Calu3 (cell line): ENCODE results near the gene DSCAM. TPM values are rescaled to one million over a fixed set of nuclear protein-coding genes. Genes with fewer than 3 reads are reported as not detected.

Source experiments
- BruUV-seq: library from RNA; stranded (reverse); fragments of 400-500 nt; replicated peaks from 2 replicates; lab custom pipeline; 2021; lab: Mats Ljungman, UMichigan
- CTCF ChIA-PET: fragments of 300-600 bp; sonication (Branson Sonifier 250); formaldehyde crosslinking; loops from one replicate; lab custom pipeline; 2022; ENCODE audit warnings: antibody characterized with exemption; lab: Charles Lee
- DNase-seq: peaks from one replicate; pipeline ENCODE4 v3.0.0; 2022
- H3K27ac Mint-ChIP-seq: one replicate; pipeline ENCODE4 v1.8.0; 2022; ENCODE audit warnings: mixed read lengths; ENCODE audit not compliant: unreplicated experiment
- H3K27me3 Mint-ChIP-seq: one replicate; pipeline ENCODE4 v1.8.0; 2022; ENCODE audit warnings: mixed read lengths; ENCODE audit not compliant: unreplicated experiment
- H3K36me3 Mint-ChIP-seq: one replicate; pipeline ENCODE4 v1.8.0; 2022; ENCODE audit warnings: mild to moderate bottlenecking, moderate library complexity, mixed read lengths; ENCODE audit not compliant: insufficient read depth, unreplicated experiment
- H3K4me1 Mint-ChIP-seq: one replicate; pipeline ENCODE4 v1.8.0; 2022; ENCODE audit warnings: mild to moderate bottlenecking, low read depth, mixed read lengths; ENCODE audit not compliant: unreplicated experiment
- H3K4me3 Mint-ChIP-seq: one replicate; pipeline ENCODE4 v1.8.0; 2022; ENCODE audit warnings: mild to moderate bottlenecking, low read depth, moderate library complexity, mixed read lengths; ENCODE audit not compliant: unreplicated experiment
- H3K9me3 Mint-ChIP-seq: one replicate; pipeline ENCODE4 v1.8.0; 2022; ENCODE audit warnings: low read depth, mixed read lengths; ENCODE audit not compliant: unreplicated experiment
- intact Hi-C: fragments of 100-400 bp; cut with micrococcal nuclease; formaldehyde crosslinking; loops from one replicate; pipeline ENCODE4 v1.10.0; 2022; ENCODE audit not compliant: unreplicated experiment
- total RNA-seq: library from RNA; stranded (reverse); gene quantifications from 2 replicates; pipeline ENCODE4 v1.2.3, GENCODE V29; 2022
- TF ChIP-seq, protein P1 (sequence below): fragments of 200-600 bp; IDR thresholded peaks from one replicate; pipeline ENCODE4 v1.8.0; 2022; ENCODE audit warnings: antibody characterized with exemption; ENCODE audit not compliant: unreplicated experiment

Gene DSCAM
- total RNA-seq, 1 experiment from 2014 or later: not detected

DNA sequence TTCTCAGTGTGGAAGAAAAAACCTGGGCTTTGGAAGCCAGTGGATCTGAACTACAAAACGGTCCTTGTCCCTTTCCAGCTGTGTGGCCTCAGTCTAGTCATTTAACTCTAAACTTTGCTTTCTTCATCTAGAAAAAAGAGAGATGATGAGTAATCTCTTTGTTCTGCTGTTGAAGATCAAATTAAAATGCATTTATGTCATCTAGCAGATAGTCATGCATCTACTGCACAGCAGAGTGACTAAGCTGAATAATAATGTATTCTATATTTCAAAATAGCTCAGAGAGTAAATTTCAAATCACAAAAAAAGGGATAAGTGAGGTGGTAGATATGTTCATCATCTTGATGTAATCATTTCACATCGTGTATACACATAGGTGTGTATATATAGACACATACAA is 473.2 kb downstream of the DSCAM start:
- Mint-ChIP-seq H3K9me3 (peaks cover 17% of the 10 kb centered on the region), H3K4me3 (no peak overlapping the region), H3K36me3 (no peaks in the 10 kb centered on the region), H3K4me1 (no peaks in the 10 kb centered on the region), H3K27ac (no peak overlapping the region), H3K27me3 (no peaks in the 10 kb centered on the region)
- CTCF ChIA-PET: no interaction called here
- intact Hi-C loops: no loop called here
- BruUV-seq: no TSS peak
- DNase-seq: no peak
- TF ChIP-seq, protein P1, sequence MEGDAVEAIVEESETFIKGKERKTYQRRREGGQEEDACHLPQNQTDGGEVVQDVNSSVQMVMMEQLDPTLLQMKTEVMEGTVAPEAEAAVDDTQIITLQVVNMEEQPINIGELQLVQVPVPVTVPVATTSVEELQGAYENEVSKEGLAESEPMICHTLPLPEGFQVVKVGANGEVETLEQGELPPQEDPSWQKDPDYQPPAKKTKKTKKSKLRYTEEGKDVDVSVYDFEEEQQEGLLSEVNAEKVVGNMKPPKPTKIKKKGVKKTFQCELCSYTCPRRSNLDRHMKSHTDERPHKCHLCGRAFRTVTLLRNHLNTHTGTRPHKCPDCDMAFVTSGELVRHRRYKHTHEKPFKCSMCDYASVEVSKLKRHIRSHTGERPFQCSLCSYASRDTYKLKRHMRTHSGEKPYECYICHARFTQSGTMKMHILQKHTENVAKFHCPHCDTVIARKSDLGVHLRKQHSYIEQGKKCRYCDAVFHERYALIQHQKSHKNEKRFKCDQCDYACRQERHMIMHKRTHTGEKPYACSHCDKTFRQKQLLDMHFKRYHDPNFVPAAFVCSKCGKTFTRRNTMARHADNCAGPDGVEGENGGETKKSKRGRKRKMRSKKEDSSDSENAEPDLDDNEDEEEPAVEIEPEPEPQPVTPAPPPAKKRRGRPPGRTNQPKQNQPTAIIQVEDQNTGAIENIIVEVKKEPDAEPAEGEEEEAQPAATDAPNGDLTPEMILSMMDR: no peak

DNA sequence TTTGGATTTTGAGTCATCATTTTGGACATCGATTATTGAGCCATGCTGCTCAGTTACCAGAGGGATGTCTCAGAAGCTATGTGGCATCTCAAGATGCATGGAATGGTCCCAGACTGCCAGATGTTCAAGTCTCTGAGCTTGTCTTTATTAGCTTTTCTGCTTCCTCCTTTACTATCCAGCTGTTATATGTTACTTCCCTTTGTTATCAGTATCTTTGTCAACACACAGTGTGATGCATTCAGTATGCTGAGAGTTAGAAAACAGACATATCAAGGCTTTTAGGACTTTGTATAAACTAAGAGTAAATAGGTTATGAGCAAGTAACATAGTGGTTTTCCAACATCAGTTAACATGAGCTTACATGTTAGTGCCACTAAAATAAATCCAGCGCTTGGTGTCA is 474.5 kb downstream of the DSCAM start:
- Mint-ChIP-seq H3K4me1 (no peaks in the 10 kb centered on the region), H3K4me3 (no peak overlapping the region), H3K27ac (no peak overlapping the region), H3K27me3 (no peaks in the 10 kb centered on the region), H3K36me3 (no peaks in the 10 kb centered on the region), H3K9me3 (peaks cover 17% of the 10 kb centered on the region)
- intact Hi-C loops: no loop called here
- TF ChIP-seq, protein P1: no peak
- BruUV-seq: no TSS peak
- CTCF ChIA-PET: no interaction called here
- no peak for DNase-seq

DNA sequence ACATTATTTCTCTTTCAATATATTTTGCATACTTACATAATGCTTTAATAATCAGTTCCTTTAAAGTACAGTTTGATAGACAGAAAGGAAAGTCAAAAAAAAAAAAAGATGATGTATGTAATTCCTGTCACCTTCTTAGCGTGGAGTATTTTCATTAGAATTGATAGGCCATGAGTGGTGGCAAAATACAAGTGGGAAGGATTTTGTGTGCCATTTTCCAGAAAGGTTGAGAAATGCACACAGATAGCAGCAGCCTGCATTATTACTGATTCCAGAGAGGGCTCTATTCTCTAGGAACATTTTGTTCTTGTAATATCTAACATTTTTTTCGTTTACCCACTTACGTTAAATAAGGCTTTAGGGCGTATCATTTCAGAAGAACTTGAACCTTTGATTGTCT is 475.6 kb downstream of the DSCAM start:
- intact Hi-C loops: no loop called here
- H3K4me3 Mint-ChIP-seq: no peak overlapping the region
- TF ChIP-seq, protein P1: no peak
- no peak for DNase-seq
- no peaks in the 10 kb centered on the region for H3K27me3 Mint-ChIP-seq
- H3K4me1 Mint-ChIP-seq: no peaks in the 10 kb centered on the region
- H3K36me3 Mint-ChIP-seq: no peaks in the 10 kb centered on the region
- no TSS peak for BruUV-seq
- CTCF ChIA-PET: no interaction called here
- no peak overlapping the region for H3K27ac Mint-ChIP-seq
- peaks cover 12% of the 10 kb centered on the region for H3K9me3 Mint-ChIP-seq

DNA sequence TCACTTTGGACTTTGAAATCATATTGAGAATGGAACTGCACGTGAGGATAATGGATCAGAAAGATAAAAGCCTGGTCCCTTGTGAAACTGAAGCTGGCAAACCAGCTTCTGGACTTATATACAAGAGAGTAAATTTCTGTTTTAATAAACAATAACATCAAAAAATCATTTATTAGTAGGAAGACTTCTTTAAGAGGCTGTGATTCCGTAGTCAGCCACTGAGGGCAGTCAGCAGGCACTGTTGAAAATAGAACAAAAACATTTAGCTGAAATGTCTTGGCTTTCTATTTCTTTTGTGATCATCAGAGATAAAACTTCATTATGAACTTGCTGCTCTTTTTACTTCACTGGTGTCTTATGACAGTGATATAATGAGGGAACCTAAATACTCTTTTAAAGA is 490.3 kb downstream of the DSCAM start:
- Mint-ChIP-seq H3K27ac (no peak overlapping the region), H3K4me1 (no peaks in the 10 kb centered on the region), H3K4me3 (no peak overlapping the region), H3K36me3 (no peaks in the 10 kb centered on the region), H3K9me3 (peaks cover 7% of the 10 kb centered on the region), H3K27me3 (no peaks in the 10 kb centered on the region)
- intact Hi-C loops: no loop called here
- CTCF ChIA-PET: no interaction called here
- no TSS peak for BruUV-seq
- TF ChIP-seq, protein P1: no peak
- no peak for DNase-seq
